Panc1 (cell line): ENCODE data around the gene STAT3.

Experiments
- CTCF ChIP-seq: fragments of 450-650 bp; IDR thresholded peaks from 2 replicates; pipeline ENCODE4 v1.5.1; 2017; ENCODE audit warnings: mild to moderate bottlenecking
- POLR2AphosphoS5 ChIP-seq: IDR thresholded peaks from 2 replicates; pipeline ENCODE4 v1.6.1; 2012; ENCODE audit warnings: mild to moderate bottlenecking, low read depth, low read length, moderate library complexity
- SIN3A ChIP-seq: IDR thresholded peaks from 2 replicates; pipeline ENCODE4 v1.6.1; 2012; ENCODE audit warnings: low read depth, mild to moderate bottlenecking, low read length, moderate library complexity, borderline replicate concordance; ENCODE audit not compliant: insufficient read depth

DNA sequence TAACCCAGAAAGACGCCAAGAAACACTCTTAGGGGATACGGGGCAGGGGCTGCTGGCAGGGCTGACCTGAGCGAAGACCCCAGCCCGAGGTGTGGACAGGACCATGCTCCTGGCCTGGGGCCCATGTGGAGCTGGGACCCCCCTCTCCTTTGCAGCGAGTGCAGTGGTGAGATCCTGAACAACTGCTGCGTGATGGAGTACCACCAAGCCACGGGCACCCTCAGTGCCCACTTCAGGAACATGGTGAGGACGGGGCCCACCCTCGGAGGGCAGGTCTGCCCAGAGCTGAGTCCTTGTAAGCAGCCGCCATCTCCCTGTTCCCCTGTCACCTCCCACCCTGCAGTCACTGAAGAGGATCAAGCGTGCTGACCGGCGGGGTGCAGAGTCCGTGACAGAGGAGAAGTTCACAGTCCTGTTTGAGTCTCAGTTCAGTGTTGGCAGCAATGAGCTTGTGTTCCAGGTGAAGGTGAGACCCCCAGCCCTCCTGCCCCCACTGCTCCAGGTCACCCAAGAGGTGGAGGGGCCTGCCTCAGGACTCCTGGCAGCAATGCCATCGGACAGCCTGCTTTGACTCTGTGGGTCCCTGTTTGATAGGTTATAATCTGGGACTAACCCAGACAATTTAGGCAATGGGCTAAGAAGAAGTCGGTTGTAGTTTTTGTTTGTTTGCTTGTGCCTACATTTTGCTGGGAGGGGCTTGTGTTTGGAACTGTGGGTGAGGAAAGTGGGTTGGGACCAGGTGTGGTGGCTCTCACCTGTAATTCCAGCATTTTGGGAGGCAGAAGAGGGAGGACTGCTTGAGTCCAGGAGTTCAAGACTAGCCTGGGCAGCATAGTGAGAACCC, 83.8 kb downstream of the STAT3 start:
- no peak for TF ChIP-seq CTCF
- TF ChIP-seq POLR2AphosphoS5, result no peak
- no peak for TF ChIP-seq SIN3A
